ENCODE results near the gene HLA-DOB. TPM values are rescaled to one million over a fixed set of nuclear protein-coding genes. Genes with fewer than 3 reads are reported as not detected.
"Not testable (repeated sequence)": the region's sequence is repeated elsewhere in the genome, so short reads cannot be mapped to it uniquely, and the experiment has no call there.

The HLA-DOB gene
- total RNA-seq, 1 donor from 2014 or later = not detected

- no peak for DNase-seq (ENCODE audit: low read depth)
Measured at GRCh38 chr6:32815115-32815514, 1.7 kb downstream of the HLA-DOB start.

DNA sequence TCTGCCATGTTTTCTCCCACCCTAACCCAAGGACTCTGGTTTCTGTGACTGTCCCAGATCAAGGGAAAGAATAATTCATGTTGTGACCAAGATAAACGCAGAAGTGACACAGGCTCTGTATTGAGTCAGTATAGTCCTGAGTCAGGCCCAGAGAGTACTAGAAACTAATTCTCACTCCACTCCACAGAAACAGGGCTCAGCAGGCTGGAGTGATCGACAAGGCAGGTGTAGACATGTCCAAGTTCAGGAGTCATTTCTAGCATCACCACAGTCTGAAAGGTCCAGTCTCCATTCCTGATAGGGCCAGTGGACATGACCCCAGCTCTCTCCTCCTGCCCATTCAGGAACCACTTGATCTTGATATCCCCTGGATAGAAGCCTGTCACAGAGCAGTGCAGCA lies 2.7 kb downstream of the HLA-DOB start:
- DNase-seq (ENCODE audit: low read depth) = no peak

- no peak for DNase-seq (ENCODE audit: low read depth)
Measured at GRCh38 chr6:32809171-32809570, 7.6 kb downstream of the HLA-DOB start.

GRCh38 chr6:32807020-32807580 lies 9.7 kb downstream of the HLA-DOB start:
- DNase-seq (ENCODE audit: low read depth) = peak; percentile 46

- DNase-seq (ENCODE audit: low read depth) = not testable (repeated sequence)
Measured at GRCh38 chr6:32805404-32805803, 11.4 kb downstream of the HLA-DOB start.

DNA sequence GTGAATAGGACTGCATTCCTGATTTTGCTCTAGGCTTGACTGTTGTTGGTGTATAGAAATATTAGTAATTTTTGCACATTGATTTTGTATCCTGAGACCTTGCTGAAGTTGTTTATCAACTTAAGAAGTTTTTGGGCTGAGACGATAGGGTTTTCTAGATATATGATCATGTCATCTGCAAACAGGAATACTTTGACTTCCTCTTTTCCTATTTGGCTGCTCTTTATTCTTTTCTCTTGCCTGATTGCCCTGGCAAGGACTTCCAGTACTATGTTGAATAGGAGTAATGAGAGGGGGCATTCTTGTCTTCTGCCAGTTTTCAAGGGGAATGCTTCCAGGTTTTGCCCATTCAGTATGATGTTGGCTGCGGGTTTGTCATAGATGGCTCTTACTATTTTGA lies 13.4 kb downstream of the HLA-DOB start:
- no peak for DNase-seq (ENCODE audit: low read depth)

GRCh38 chr6:32799740-32800139 lies 17.1 kb downstream of the HLA-DOB start:
- DNase-seq (ENCODE audit: low read depth) = no peak

GRCh38 chr6:32799168-32799567 lies 17.6 kb downstream of the HLA-DOB start:
- no peak for DNase-seq (ENCODE audit: low read depth)

GRCh38 chr6:32796848-32797776 lies 19.7 kb downstream of the HLA-DOB start:
- DNase-seq (ENCODE audit: low read depth) = peak; percentile 68

DNA sequence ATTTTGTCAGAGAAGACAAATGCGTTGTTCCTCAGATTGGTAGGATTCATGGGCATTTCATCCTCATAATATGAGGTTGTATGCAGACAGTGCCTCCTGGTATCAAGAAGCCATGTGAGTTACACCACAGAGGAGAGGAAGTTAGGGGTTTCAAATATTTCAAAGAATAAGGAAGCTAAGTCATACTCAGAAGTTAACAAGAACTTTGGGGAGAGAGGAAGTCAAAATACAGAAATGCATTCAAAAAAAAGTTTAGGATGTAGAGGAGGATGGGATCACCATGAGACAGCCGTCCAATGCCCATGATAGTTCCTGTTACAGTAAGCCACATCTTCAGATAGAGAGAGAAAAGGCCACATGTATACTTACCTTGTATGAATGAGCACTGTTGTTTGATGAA lies 22.3 kb downstream of the HLA-DOB start:
- DNase-seq (ENCODE audit: low read depth) = no peak

GRCh38 chr6:32792901-32793435 lies 23.8 kb downstream of the HLA-DOB start:
- DNase-seq (ENCODE audit: low read depth) = no peak

GRCh38 chr6:32790306-32790705 lies 26.5 kb downstream of the HLA-DOB start:
- peak; percentile 40 for DNase-seq (ENCODE audit: low read depth)

GRCh38 chr6:32785781-32786533 lies 30.8 kb downstream of the HLA-DOB start:
- peak; percentile 69 for DNase-seq (ENCODE audit: low read depth)

DNA sequence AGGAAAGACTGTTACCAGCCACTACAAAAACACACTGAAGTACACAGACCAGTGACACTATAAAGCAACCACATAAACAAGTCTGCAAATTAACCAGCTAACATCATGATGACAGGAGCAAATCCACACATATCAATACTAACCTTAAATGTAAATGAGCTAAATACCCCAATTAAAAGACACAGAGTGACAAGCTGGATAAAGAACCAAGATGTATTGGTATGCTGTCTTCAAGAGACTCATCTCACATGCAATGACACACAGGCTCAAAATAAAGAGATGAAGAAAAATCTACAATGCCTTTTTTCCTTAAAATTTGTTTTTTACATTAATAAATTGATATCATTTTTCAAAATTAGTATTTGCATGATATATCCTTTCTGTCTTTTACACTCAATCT lies 33.9 kb downstream of the HLA-DOB start:
- DNase-seq (ENCODE audit: low read depth) = not testable (repeated sequence)

GRCh38 chr6:32779036-32779435 lies 37.8 kb downstream of the HLA-DOB start:
- no peak for DNase-seq (ENCODE audit: low read depth)

DNA sequence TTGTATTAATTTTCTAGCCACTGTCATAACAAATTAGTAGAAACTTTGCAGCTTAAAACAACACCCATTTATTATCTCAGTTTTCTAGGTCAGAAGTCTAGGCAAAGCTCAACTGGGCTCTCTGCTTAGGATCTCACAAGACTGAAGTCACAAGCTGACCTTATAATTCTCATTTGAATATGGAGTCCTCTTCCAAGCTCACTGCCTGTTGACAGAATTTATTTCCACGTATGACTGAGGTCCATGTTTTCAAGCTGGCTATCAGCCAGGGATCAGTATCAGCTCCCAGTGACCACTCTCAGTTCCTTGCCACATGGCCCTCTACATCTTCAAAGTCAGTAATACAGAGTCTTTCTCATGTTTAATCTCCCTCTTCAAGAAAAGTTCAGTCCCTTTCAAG lies 41.7 kb downstream of the HLA-DOB start:
- no peak for DNase-seq (ENCODE audit: low read depth)

GRCh38 chr6:32774426-32774825 lies 42.4 kb downstream of the HLA-DOB start:
- DNase-seq (ENCODE audit: low read depth) = no peak

DNA sequence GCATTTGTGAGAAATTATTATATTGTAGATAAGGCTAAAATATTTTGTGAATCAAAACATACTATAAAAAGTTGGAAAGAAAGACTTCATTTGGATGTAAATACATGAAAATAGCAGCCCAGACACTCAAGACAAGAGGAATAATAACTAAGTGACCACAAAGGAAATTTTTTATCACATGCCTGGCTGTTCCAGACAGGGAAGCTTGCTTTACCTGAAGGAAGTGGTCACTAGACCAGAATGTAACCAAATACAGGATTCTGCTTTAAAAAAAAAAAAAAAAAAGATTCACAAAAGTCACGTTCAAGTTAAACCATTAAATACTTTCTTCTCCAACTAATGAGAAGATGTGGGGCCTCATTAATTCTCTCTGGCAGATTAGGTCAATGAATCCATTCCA lies 44.1 kb downstream of the HLA-DOB start:
- DNase-seq (ENCODE audit: low read depth) = no peak

- DNase-seq (ENCODE audit: low read depth) = no peak
Measured at GRCh38 chr6:32764048-32764447, 52.8 kb downstream of the HLA-DOB start.

DNA sequence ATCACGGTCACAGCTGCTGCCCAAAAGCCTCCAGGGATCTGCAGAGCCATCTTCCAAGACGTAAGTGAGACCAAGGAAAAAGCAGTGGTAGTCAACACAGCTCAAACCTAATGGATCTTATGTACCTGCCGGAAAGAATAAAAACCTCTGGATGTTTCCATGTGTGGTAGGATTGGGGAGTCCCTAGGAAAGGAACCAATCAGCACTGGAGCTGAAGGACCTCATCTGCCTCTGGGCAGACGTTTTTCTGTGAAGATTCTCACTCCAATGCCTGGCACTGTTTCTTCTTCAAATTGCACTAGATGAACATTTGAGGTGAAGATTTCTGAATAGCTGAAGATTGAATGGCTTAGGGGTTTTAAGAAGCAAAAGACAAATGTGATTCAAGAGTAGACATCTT lies 53.4 kb downstream of the HLA-DOB start, which contains the start of gene HLA-DQB2:
TSS of gene HLA-DQB2 (minus strand) at position 112 of the 400 bp plus-strand sequence. CDS start at position 50, 62 bp downstream.
- no peak for DNase-seq (ENCODE audit: low read depth)
